Uterus (tissue), 2 donors: ENCODE measurements around the gene S100A7.

Experiments used
- POLR2A ChIP-seq, 2 donors: fragments of 450-650 bp; IDR thresholded peaks; one replicate each; pipeline ENCODE4 v1.6.1; 2016; ENCODE audit warnings: antibody characterized with exemption in 2 of 2, mild to moderate bottlenecking in 1 of 2, moderate library complexity in 1 of 2
- TF ChIP-seq, protein P1 (sequence below), 4 experiments: fragments of 200-600 bp in 2 of 4; fragments of 450-650 bp in 2 of 4; sonication (generic) in 2 of 4; IDR thresholded peaks; one replicate each; pipeline ENCODE4 v1.5.1; 2016 to 2019; ENCODE audit warnings: antibody characterized with exemption in 4 of 4, mild to moderate bottlenecking in 2 of 4, moderate library complexity in 1 of 4

DNA sequence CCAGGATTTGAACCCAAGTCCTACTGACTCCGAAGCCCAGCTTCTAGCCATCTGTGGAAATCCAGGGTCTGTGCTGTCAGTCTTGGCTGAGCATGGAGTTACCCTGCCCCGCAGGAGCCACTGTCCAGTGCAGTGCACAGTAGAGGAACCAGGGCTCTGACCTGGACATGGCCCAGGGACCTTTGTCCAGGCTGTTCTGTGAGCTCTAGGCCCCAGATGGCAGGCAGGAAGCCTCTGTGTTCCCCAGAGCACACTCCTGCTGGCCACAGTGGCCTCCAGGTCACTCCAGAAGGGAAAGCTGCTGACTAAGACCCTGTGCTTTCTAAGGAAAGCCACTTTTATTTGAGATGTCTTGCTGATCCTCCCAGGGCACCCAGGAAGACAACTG is 30.3 kb downstream of the S100A7 start:
- TF ChIP-seq POLR2A (IDR thresholded peaks at IDR 0.05), result no peak
- TF ChIP-seq, protein P1, sequence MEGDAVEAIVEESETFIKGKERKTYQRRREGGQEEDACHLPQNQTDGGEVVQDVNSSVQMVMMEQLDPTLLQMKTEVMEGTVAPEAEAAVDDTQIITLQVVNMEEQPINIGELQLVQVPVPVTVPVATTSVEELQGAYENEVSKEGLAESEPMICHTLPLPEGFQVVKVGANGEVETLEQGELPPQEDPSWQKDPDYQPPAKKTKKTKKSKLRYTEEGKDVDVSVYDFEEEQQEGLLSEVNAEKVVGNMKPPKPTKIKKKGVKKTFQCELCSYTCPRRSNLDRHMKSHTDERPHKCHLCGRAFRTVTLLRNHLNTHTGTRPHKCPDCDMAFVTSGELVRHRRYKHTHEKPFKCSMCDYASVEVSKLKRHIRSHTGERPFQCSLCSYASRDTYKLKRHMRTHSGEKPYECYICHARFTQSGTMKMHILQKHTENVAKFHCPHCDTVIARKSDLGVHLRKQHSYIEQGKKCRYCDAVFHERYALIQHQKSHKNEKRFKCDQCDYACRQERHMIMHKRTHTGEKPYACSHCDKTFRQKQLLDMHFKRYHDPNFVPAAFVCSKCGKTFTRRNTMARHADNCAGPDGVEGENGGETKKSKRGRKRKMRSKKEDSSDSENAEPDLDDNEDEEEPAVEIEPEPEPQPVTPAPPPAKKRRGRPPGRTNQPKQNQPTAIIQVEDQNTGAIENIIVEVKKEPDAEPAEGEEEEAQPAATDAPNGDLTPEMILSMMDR (IDR thresholded peaks at IDR 0.05), result no peak
